ENCODE data around the gene GLCCI1. TPM values are rescaled to one million over a fixed set of nuclear protein-coding genes. Genes with fewer than 3 reads are reported as not detected.

Gene GLCCI1
- total RNA-seq, 1 experiment from 2014 or later: 4.6 TPM

DNA sequence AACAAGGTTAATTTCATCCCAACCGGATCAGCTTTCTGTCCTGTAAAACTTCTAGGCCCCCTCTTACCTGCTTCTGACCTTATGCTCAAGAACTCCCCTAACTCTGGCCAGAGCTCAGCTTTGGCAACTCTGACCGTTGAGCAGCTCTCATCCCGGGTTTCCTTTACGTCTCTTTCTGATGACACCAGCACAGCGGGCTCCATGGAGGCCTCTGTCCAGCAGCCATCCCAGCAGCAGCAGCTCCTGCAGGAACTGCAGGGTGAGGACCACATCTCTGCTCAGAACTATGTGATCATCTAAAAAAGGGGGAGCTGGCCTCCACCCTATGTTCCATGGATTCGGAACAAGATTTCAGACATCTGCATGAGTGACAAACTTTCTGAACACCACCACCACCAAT lies 117.6 kb downstream of the GLCCI1 start:
- no peak for TF ChIP-seq CEBPB (IDR thresholded peaks at IDR 0.05; ENCODE audit: low read depth)
- TF ChIP-seq SP1 (IDR thresholded peaks at IDR 0.05; ENCODE audit: low read depth): no peak
- no peak for TF ChIP-seq YY1 (IDR thresholded peaks at IDR 0.05; ENCODE audit: extremely low read depth, insufficient replicate concordance, low read depth, low read length)
- no peak for TF ChIP-seq JUND (IDR thresholded peaks at IDR 0.05)
- no peak for TF ChIP-seq REST (IDR thresholded peaks at IDR 0.05; ENCODE audit: low read depth)
- TF ChIP-seq ZNF274 (IDR thresholded peaks at IDR 0.05; ENCODE audit: low read depth, low read length): no peak
- TF ChIP-seq, protein P1, sequence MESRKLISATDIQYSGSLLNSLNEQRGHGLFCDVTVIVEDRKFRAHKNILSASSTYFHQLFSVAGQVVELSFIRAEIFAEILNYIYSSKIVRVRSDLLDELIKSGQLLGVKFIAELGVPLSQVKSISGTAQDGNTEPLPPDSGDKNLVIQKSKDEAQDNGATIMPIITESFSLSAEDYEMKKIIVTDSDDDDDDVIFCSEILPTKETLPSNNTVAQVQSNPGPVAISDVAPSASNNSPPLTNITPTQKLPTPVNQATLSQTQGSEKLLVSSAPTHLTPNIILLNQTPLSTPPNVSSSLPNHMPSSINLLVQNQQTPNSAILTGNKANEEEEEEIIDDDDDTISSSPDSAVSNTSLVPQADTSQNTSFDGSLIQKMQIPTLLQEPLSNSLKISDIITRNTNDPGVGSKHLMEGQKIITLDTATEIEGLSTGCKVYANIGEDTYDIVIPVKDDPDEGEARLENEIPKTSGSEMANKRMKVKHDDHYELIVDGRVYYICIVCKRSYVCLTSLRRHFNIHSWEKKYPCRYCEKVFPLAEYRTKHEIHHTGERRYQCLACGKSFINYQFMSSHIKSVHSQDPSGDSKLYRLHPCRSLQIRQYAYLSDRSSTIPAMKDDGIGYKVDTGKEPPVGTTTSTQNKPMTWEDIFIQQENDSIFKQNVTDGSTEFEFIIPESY (IDR thresholded peaks at IDR 0.05; ENCODE audit: extremely low read depth, insufficient replicate concordance, low read length): no peak
- no peak for TF ChIP-seq EGR1 (IDR thresholded peaks at IDR 0.05; ENCODE audit: low read depth)
- TF ChIP-seq EZH2phosphoT487 (IDR thresholded peaks at IDR 0.05; ENCODE audit: borderline replicate concordance): no peak
- no peak for TF ChIP-seq SIN3A (IDR thresholded peaks at IDR 0.05; ENCODE audit: low read depth)
- TF ChIP-seq, protein P2, sequence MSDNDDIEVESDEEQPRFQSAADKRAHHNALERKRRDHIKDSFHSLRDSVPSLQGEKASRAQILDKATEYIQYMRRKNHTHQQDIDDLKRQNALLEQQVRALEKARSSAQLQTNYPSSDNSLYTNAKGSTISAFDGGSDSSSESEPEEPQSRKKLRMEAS (IDR thresholded peaks at IDR 0.05): no peak

More for the DNA sequence above, 117.6 kb downstream of the GLCCI1 start:
- intact Hi-C loops (cut with micrococcal nuclease): no loop called here
- ChIA-PET POLR2A (no interaction called here), CTCF (no interaction called here), RAD21 (ENCODE audit: low non-redundant PET in 1 of 2, low total read pairs in 2 of 2, uncharacterized antibody in 2 of 2, unreplicated experiment in 2 of 2) (no interaction called here)
- Histone ChIP-seq H3K4me2 (ENCODE audit: low read length) (no peak overlapping the region), H3K79me2 (ENCODE audit: insufficient read depth, low read length) (no peaks in the 10 kb centered on the region), H3K27ac (ENCODE audit: low read depth, low read length) (no peak overlapping the region), H3K4me3 (replicated peaks in 1 of 2; ENCODE audit: low read depth in 1 of 2, low read length in 2 of 2) (no peak overlapping the region), H3K9me2 (ENCODE audit: insufficient read depth) (no peaks in the 10 kb centered on the region), H2AFZ (ENCODE audit: low read depth, low read length, poor library complexity, severe bottlenecking) (no peak overlapping the region), H3K4me1 (ENCODE audit: control insufficient read depth in 1 of 2, insufficient read depth in 2 of 2, low read length in 2 of 2) (no peaks in the 10 kb centered on the region), H3K36me3 (ENCODE audit: control insufficient read depth in 1 of 2, insufficient read depth in 2 of 2, low read length in 2 of 2) (no peaks in the 10 kb centered on the region), H3K27me3 (ENCODE audit: insufficient read depth, low read length) (no peaks in the 10 kb centered on the region), H4K20me1 (ENCODE audit: insufficient read depth) (no peaks in the 10 kb centered on the region), H3K9ac (ENCODE audit: low read length) (no peak overlapping the region), H3K9me3 (ENCODE audit: control insufficient read depth in 1 of 2, insufficient read depth in 1 of 2, low read depth in 1 of 2, low read length in 2 of 2) (no peaks in the 10 kb centered on the region)
- no TSS peak for BruUV-seq (replicated peaks)
- DNase-seq (ENCODE audit: low read depth, low spot score) (no peak), ATAC-seq (no peak)

Data from HCT116 (cell line).